Measurements from ENCODE around the gene BMF. TPM values are rescaled to one million over a fixed set of nuclear protein-coding genes. Genes with fewer than 3 reads are reported as not detected.
A peak's percentile ranks its signal among the peaks of the same experiment; 100 is the strongest.

Gene BMF
- total and polyA plus RNA-seq, 2 of the 4 experiments (the other 2 are of a cell fraction), result 2.4 to 2.9 TPM

- ChIA-PET CTCF (interaction anchor here (3.5 kb wide), 1 partner anchor 12 kb away, joined by 11 read pairs; no protein-coding TSS in a partner anchor), POLR2A (ENCODE audit: unreplicated experiment) (no interaction called here)
- Histone ChIP-seq H3K79me1 (ENCODE audit: low read depth in 1 of 2, low read length in 2 of 2) (peaks cover 0 to 90% of the 10 kb centered on the region in 2 experiments; a peak in 3 of 4 replicates), H3K56ac (ENCODE audit: extremely low read depth, insufficient read depth, low read length) (peak overlapping the region; percentile 80; the same call in 1 of the 2 replicates), H2BK15ac (ENCODE audit: low read depth, low read length) (peak overlapping the region; percentile 92), H4K5ac (ENCODE audit: low read depth, low read length) (peak overlapping the region; percentile 82), H3K9me3 (ENCODE audit: control insufficient read depth, insufficient read depth, low read length) (no peaks in the 10 kb centered on the region), H3K4me2 (ENCODE audit: low read depth, low read length) (peak overlapping the region; percentile 58), H2BK120ac (ENCODE audit: low read depth, low read length) (peak overlapping the region; percentile 99), H3K4ac (ENCODE audit: low read depth, low read length) (peak overlapping the region; percentile 99), H4K8ac (ENCODE audit: low read depth in 2 of 2, low read length in 2 of 2) (peak overlapping the region; percentile 41 to 91; a peak in 3 of 4 replicates), H3K23ac (ENCODE audit: low read depth, low read length) (peak overlapping the region; percentile 97), H3K9me1 (ENCODE audit: insufficient read depth, low read length) (peaks cover 70% of the 10 kb centered on the region), H2AK9ac (replicated peaks; ENCODE audit: low read depth, low read length, poor library complexity) (peak overlapping the region; percentile 96), H4K91ac (ENCODE audit: insufficient read depth, low read depth, low read length) (peak overlapping the region; percentile 98), H2BK5ac (ENCODE audit: low read depth, low read length, poor library complexity, severe bottlenecking) (peak overlapping the region; percentile 96), H2AFZ (replicated peaks; ENCODE audit: low read length, poor library complexity) (peak overlapping the region; percentile 84), H3K4me3 (ENCODE audit: insufficient read depth, low read depth, low read length) (no peak overlapping the region), H3K36me3 (ENCODE audit: control insufficient read depth, insufficient read depth, low read length) (peaks cover 10% of the 10 kb centered on the region; the same call in 1 of the 2 replicates), H3K18ac (ENCODE audit: low read depth, low read length) (peak overlapping the region; percentile 77), H3K14ac (replicated peaks; ENCODE audit: low read depth, low read length) (peak overlapping the region; percentile 96), H2AK5ac (ENCODE audit: low read depth, low read length) (peak overlapping the region; percentile 97), H3K9ac (ENCODE audit: low read depth, low read length) (peak overlapping the region; percentile 52), H4K20me1 (ENCODE audit: insufficient read depth, low read length) (no peaks in the 10 kb centered on the region), H3K4me1 (ENCODE audit: control insufficient read depth, insufficient read depth, low read length) (peaks cover 62% of the 10 kb centered on the region), H3K27ac (ENCODE audit: insufficient read depth, low read length) (peak overlapping the region; percentile 95), H2BK20ac (ENCODE audit: low read depth, low read length) (peak overlapping the region; percentile 96), H3K27me3 (ENCODE audit: control insufficient read depth, insufficient read depth, low read length) (no peaks in the 10 kb centered on the region)
- DNase-seq (peak; percentile 26), ATAC-seq (ENCODE audit: low read depth) (peak; percentile 18)
- no TSS peak for BruUV-seq (replicated peaks)
- dilution Hi-C loops (cut with HindIII; ENCODE audit: low sequenced_read_pairs, unreplicated experiment), result no loop called here
- in situ Hi-C loops (cut with MboI; ENCODE audit: low sequenced_read_pairs), result no loop called here
- intact Hi-C loops (cut with micrococcal nuclease), result no loop called here
- WGBS, 2 experiments (ENCODE audit: extremely low coverage in 2 of 2, insufficient read length in 1 of 2), result 39% methylated on average over 6 of the region's 20 CpGs; no CpG with 5 or more reads in 1 of the 2 experiments
- TF ChIP-seq MAZ (IDR thresholded peaks at IDR 0.05; ENCODE audit: borderline replicate concordance, low read depth, low read length), result peak; percentile 42; the same call in 1 of the 2 replicates
- TF ChIP-seq NFE2L2 (IDR thresholded peaks at IDR 0.05; ENCODE audit: low read depth, low read length), result no peak
Observed at GRCh38 chr15:40092979-40093869, 15.5 kb downstream of the BMF start.
